Adrenal gland (tissue), 12 donors: ENCODE measurements around the gene TCERG1L. TPM values are rescaled to one million over a fixed set of nuclear protein-coding genes. Genes with fewer than 3 reads are reported as not detected.

ENCODE experiments used
- DNase-seq, 7 donors: peaks; one replicate each; pipeline ENCODE4 v3.0.0-alpha.2; 2019 to 2020
- H3K27ac ChIP-seq, 5 donors: fragments of 200-600 bp; sonication (generic) in 4 of 5; 1 replicate in 3 of 5; 2 replicates in 2 of 5; pipeline versions ENCODE4 v1.5.1 to v1.8.0; 2016 to 2020; ENCODE audit warnings: mild to moderate bottlenecking in 1 of 5
- H3K27me3 ChIP-seq: fragments of 200-600 bp; 2 replicates; pipeline ENCODE4 v1.8.0; 2021
- H3K36me3 ChIP-seq, 2 donors: fragments of 200-600 bp; replicated peaks in 1 of 2; 1 replicate in 1 of 2; 2 replicates in 1 of 2; pipeline versions ENCODE4 v1.5.1 to v1.8.0; 2018 to 2022
- H3K4me1 ChIP-seq, 2 donors: fragments of 200-600 bp; replicated peaks in 1 of 2; 1 replicate in 1 of 2; 2 replicates in 1 of 2; pipeline versions ENCODE4 v1.5.1 to v1.8.0; 2018 to 2021
- H3K4me3 ChIP-seq, 4 donors: fragments of 200-600 bp; sonication (generic) in 3 of 4; one replicate each; pipeline ENCODE4 v1.5.1; 2016 to 2018
- H3K9me3 ChIP-seq, 3 donors: fragments of 200-600 bp; sonication (generic) in 1 of 3; replicated peaks in 1 of 3; 1 replicate in 2 of 3; 2 replicates in 1 of 3; pipeline versions ENCODE4 v1.5.1 to v1.8.0; 2016 to 2021
- CTCF ChIP-seq, 6 experiments: fragments of 450-650 bp in 4 of 6; fragments of 200-600 bp in 2 of 6; sonication (generic) in 1 of 6; IDR thresholded peaks; 1 replicate in 5 of 6; 2 replicates in 1 of 6; pipeline versions ENCODE4 v1.5.1 to v1.8.0; 2016 to 2021; ENCODE audit warnings: antibody characterized with exemption in 6 of 6, mild to moderate bottlenecking in 2 of 6, moderate library complexity in 1 of 6
- POLR2A ChIP-seq, 2 donors: fragments of 450-650 bp; IDR thresholded peaks; one replicate each; pipeline ENCODE4 v1.6.1; 2017; ENCODE audit warnings: antibody characterized with exemption in 2 of 2, mild to moderate bottlenecking in 2 of 2, moderate library complexity in 1 of 2
- WGBS, 4 donors: extraction: QIAGEN DNeasy Blood & Tissue Kit in 2 of 4; methylation state at CpG; one replicate each; pipeline versions ENCODE4 v1.1.5 to v1.1.7; 2013 to 2017; 5-methylcytosine and 5-hydroxymethylcytosine counted together
- intact Hi-C, 2 donors: fragments of 100-400 bp; cut with DNase I; formaldehyde crosslinking; loops; one replicate each; pipeline versions ENCODE4 v1.14.1 to v1.15.0; 2022 to 2023
- polyA plus RNA-seq, 3 donors: library from polyadenylated mRNA; stranded (reverse); fragments of 200-250 nt in 2 of 3; fragments of 350-450 nt in 1 of 3; fragmentation: Illumina TruSeq in 1 of 3; extraction: RNeasy Lipid Tissue Mini Kit (QIAGEN cat#74804) in 1 of 3; gene quantifications; one replicate each; pipeline ENCODE4 v1.2.3, GENCODE V29; 2013 to 2014
- total RNA-seq, 9 donors: library from RNA; depleted of rRNA in 4 of 9; stranded (reverse); fragments of >200 nt in 4 of 9; fragments of 120-200 nt in 1 of 9; fragmentation: NEBNext Ultra II Directional in 1 of 9; extraction: Animal tissue kit (Norgen Biotek cat#: 25700) in 1 of 9; gene quantifications; one replicate each; pipeline versions ENCODE4 v1.1.0 to v1.2.4, GENCODE V29; 2013 to 2023
- donor health status: healthy with polysubstance abuse.
- donor health status: Bipolar disorder and iron deficiency.
- donor health status: DM: yes; HTN: yes; CAD: no.
- donor health status: DM: no; HTN: no; CAD: no.
- donor health status: DM: no; HTN: no; CAD: no.
- donor health status: DM: yes; HTN: yes; CAD: no.

TCERG1L gene
- total and polyA plus RNA-seq, 12 donors = 0.17 to 3.4 (median 0.97) TPM

- H3K4me3 ChIP-seq = no peak overlapping the region
- no peaks in the 10 kb centered on the region for H3K27me3 ChIP-seq
- intact Hi-C loops = no loop called here
- H3K4me1 ChIP-seq = no peaks in the 10 kb centered on the region
- no peaks in the 10 kb centered on the region for H3K9me3 ChIP-seq
- no peak overlapping the region for H3K27ac ChIP-seq
- H3K36me3 ChIP-seq = no peaks in the 10 kb centered on the region
- DNase-seq = peak in 1 of 7 donors; percentile 13
- WGBS, 4 donors = 79 to 94% (median 86%) methylated on average over 9 of the region's 9 CpGs
- TF ChIP-seq POLR2A (IDR thresholded peaks at IDR 0.05) = no peak
- TF ChIP-seq CTCF (IDR thresholded peaks at IDR 0.05) = no peak
These were observed 131.4 kb downstream of the TCERG1L start for GRCh38 chr10:131180086-131180485.

- H3K27me3 ChIP-seq = no peaks in the 10 kb centered on the region
- H3K4me1 ChIP-seq = no peaks in the 10 kb centered on the region
- no peak overlapping the region for H3K27ac ChIP-seq
- peak in 1 of 7 donors; percentile 37 for DNase-seq
- H3K9me3 ChIP-seq = no peaks in the 10 kb centered on the region
- H3K36me3 ChIP-seq = no peaks in the 10 kb centered on the region
- no peak for TF ChIP-seq CTCF (IDR thresholded peaks at IDR 0.05)
- TF ChIP-seq POLR2A (IDR thresholded peaks at IDR 0.05) = no peak
- no peak overlapping the region for H3K4me3 ChIP-seq
- intact Hi-C loops = no loop called here
- WGBS, 4 donors = 56 to 64% (median 57%) methylated on average over 10 of the region's 10 CpGs
These were observed 132.2 kb downstream of the TCERG1L start for GRCh38 chr10:131179361-131179760.

- 85 to 96% (median 89%) methylated on average over 14 to 29 of the region's 29 CpGs for WGBS, 4 donors
- intact Hi-C loops = no loop called here
These were observed 132.8 kb downstream of the TCERG1L start for GRCh38 chr10:131178521-131179331.

More at GRCh38 chr10:131178521-131179331, 132.8 kb downstream of the TCERG1L start:
- DNase-seq = peak in 1 of 7 donors; percentile 27
- H3K36me3 ChIP-seq = no peaks in the 10 kb centered on the region
- H3K4me1 ChIP-seq = no peaks in the 10 kb centered on the region
- no peak overlapping the region for H3K27ac ChIP-seq
- no peak overlapping the region for H3K4me3 ChIP-seq
- no peaks in the 10 kb centered on the region for H3K27me3 ChIP-seq
- TF ChIP-seq POLR2A (IDR thresholded peaks at IDR 0.05) (no peak), CTCF (IDR thresholded peaks at IDR 0.05) (no peak)
- no peaks in the 10 kb centered on the region for H3K9me3 ChIP-seq
